IPS-20b (cell line): ENCODE measurements around the gene MYBPC1.
"Not testable (repeated sequence)": the region's sequence is repeated elsewhere in the genome, so short reads cannot be mapped to it uniquely, and the experiment has no call there.

Source experiments
- H3K27ac ChIP-seq: one replicate; pipeline ENCODE4 v1.5.1; 2013; ENCODE audit warnings: low read length
- H3K27me3 ChIP-seq: 2 replicates; pipeline ENCODE4 v1.6.1; 2013; ENCODE audit warnings: mild to moderate bottlenecking, low read length, inconsistent platforms; ENCODE audit not compliant: insufficient read depth
- H3K36me3 ChIP-seq: 2 replicates; pipeline ENCODE4 v1.6.1; 2013; ENCODE audit warnings: low read depth, mild to moderate bottlenecking, inconsistent platforms, low read length, moderate library complexity; ENCODE audit not compliant: insufficient read depth
- H3K4me1 ChIP-seq: 2 replicates; pipeline ENCODE4 v1.6.1; 2013; ENCODE audit warnings: mild to moderate bottlenecking, control low read depth, inconsistent platforms, low read length, moderate library complexity; ENCODE audit not compliant: insufficient read depth
- H3K4me3 ChIP-seq: 2 replicates; pipeline ENCODE4 v1.5.1; 2013; ENCODE audit warnings: mild to moderate bottlenecking, low read length, inconsistent platforms
- H3K9ac ChIP-seq: 2 replicates; pipeline ENCODE4 v1.6.1; 2013; ENCODE audit warnings: low read depth, mild to moderate bottlenecking, inconsistent platforms, low read length, moderate library complexity
- H3K9me3 ChIP-seq: 2 replicates; pipeline ENCODE4 v1.6.1; 2013; ENCODE audit warnings: mild to moderate bottlenecking, low read depth, low read length, inconsistent platforms; ENCODE audit not compliant: insufficient read depth

MYBPC1 gene

GRCh38 chr12:101594700-101595099 lies at the start of gene MYBPC1:
MYBPC1 (plus strand) TSS chr12:101594971; CDS start chr12:101595071, 100 bp downstream.
- Histone ChIP-seq H3K4me1 (peaks cover 7% of the 10 kb centered on the region), H3K9ac (no peak within 1 kb of the TSS), H3K4me3 (no peak within 1 kb of the TSS), H3K9me3 (no peaks in the 10 kb centered on the region), H3K36me3 (no peaks in the 10 kb centered on the region), H3K27ac (no peak within 1 kb of the TSS), H3K27me3 (no peaks in the 10 kb centered on the region)

- Histone ChIP-seq H3K4me1 (peaks cover 4% of the 10 kb centered on the region), H3K27ac (no peak overlapping the region), H3K36me3 (no peaks in the 10 kb centered on the region), H3K4me3 (no peak overlapping the region), H3K9me3 (peaks cover 20% of the 10 kb centered on the region), H3K27me3 (no peaks in the 10 kb centered on the region), H3K9ac (no peak overlapping the region)
Measured at GRCh38 chr12:101551362-101552114, 43.2 kb upstream of the MYBPC1 start.

GRCh38 chr12:101552277-101552676 lies 42.5 kb upstream of the MYBPC1 start:
- peaks cover 20% of the 10 kb centered on the region for H3K9me3 ChIP-seq
- no peak overlapping the region for H3K9ac ChIP-seq
- no peak overlapping the region for H3K27ac ChIP-seq
- H3K4me3 ChIP-seq, result no peak overlapping the region
- H3K36me3 ChIP-seq, result no peaks in the 10 kb centered on the region
- no peaks in the 10 kb centered on the region for H3K27me3 ChIP-seq
- peaks cover 4% of the 10 kb centered on the region for H3K4me1 ChIP-seq

GRCh38 chr12:101557094-101557493 lies 37.7 kb upstream of the MYBPC1 start:
- H3K27me3 ChIP-seq, result no peaks in the 10 kb centered on the region
- H3K27ac ChIP-seq, result no peak overlapping the region
- H3K4me3 ChIP-seq, result no peak overlapping the region
- no peak overlapping the region for H3K9ac ChIP-seq
- H3K9me3 ChIP-seq, result no peaks in the 10 kb centered on the region
- H3K4me1 ChIP-seq, result no peaks in the 10 kb centered on the region; the same call in 1 of the 2 replicates
- H3K36me3 ChIP-seq, result no peaks in the 10 kb centered on the region

GRCh38 chr12:101558726-101559125 lies 36.0 kb upstream of the MYBPC1 start:
- not testable (repeated sequence) for H3K27me3 ChIP-seq, H3K9ac ChIP-seq, H3K27ac ChIP-seq, H3K4me3 ChIP-seq, H3K9me3 ChIP-seq, H3K4me1 ChIP-seq, H3K36me3 ChIP-seq

GRCh38 chr12:101563212-101563611 lies 31.6 kb upstream of the MYBPC1 start:
- Histone ChIP-seq H3K27ac (no peak overlapping the region), H3K9me3 (no peaks in the 10 kb centered on the region), H3K4me1 (peaks cover 31% of the 10 kb centered on the region), H3K27me3 (no peaks in the 10 kb centered on the region), H3K36me3 (no peaks in the 10 kb centered on the region), H3K9ac (no peak overlapping the region), H3K4me3 (no peak overlapping the region)

GRCh38 chr12:101564912-101565311 lies 29.9 kb upstream of the MYBPC1 start:
- Histone ChIP-seq H3K4me3 (no peak overlapping the region), H3K36me3 (no peaks in the 10 kb centered on the region), H3K27me3 (no peaks in the 10 kb centered on the region), H3K27ac (no peak overlapping the region), H3K9me3 (no peaks in the 10 kb centered on the region), H3K9ac (peak overlapping the region; percentile 29; the same call in 1 of the 2 replicates), H3K4me1 (peaks cover 38% of the 10 kb centered on the region)

GRCh38 chr12:101566318-101566717 lies 28.5 kb upstream of the MYBPC1 start:
- Histone ChIP-seq H3K4me1 (peaks cover 40% of the 10 kb centered on the region), H3K9me3 (no peaks in the 10 kb centered on the region), H3K4me3 (peak overlapping the region; percentile 43; the same call in 1 of the 2 replicates), H3K27ac (peak overlapping the region; percentile 13), H3K9ac (peak overlapping the region; percentile 71; the same call in 1 of the 2 replicates), H3K27me3 (no peaks in the 10 kb centered on the region), H3K36me3 (no peaks in the 10 kb centered on the region)

GRCh38 chr12:101567918-101568317 lies 26.9 kb upstream of the MYBPC1 start:
- Histone ChIP-seq H3K36me3 (no peaks in the 10 kb centered on the region), H3K4me1 (peaks cover 40% of the 10 kb centered on the region), H3K27me3 (no peaks in the 10 kb centered on the region), H3K27ac (no peak overlapping the region), H3K4me3 (no peak overlapping the region), H3K9me3 (no peaks in the 10 kb centered on the region), H3K9ac (peak overlapping the region; percentile 30; the same call in 1 of the 2 replicates)

- Histone ChIP-seq H3K9ac (no peak overlapping the region), H3K27me3 (no peaks in the 10 kb centered on the region), H3K36me3 (no peaks in the 10 kb centered on the region), H3K4me1 (peaks cover 36% of the 10 kb centered on the region), H3K9me3 (no peaks in the 10 kb centered on the region), H3K27ac (no peak overlapping the region), H3K4me3 (no peak overlapping the region)
Measured at GRCh38 chr12:101570047-101570446, 24.7 kb upstream of the MYBPC1 start.

- H3K27ac ChIP-seq, result no peak overlapping the region
- no peak overlapping the region for H3K9ac ChIP-seq
- no peaks in the 10 kb centered on the region for H3K27me3 ChIP-seq
- H3K9me3 ChIP-seq, result no peaks in the 10 kb centered on the region
- H3K4me1 ChIP-seq, result peaks cover 27% of the 10 kb centered on the region
- H3K36me3 ChIP-seq, result no peaks in the 10 kb centered on the region
- no peak overlapping the region for H3K4me3 ChIP-seq
Measured at GRCh38 chr12:101571105-101571504, 23.7 kb upstream of the MYBPC1 start.

- no peak overlapping the region for H3K27ac ChIP-seq
- H3K4me3 ChIP-seq, result no peak overlapping the region
- H3K4me1 ChIP-seq, result peaks cover 6% of the 10 kb centered on the region; the same call in 1 of the 2 replicates
- no peaks in the 10 kb centered on the region for H3K27me3 ChIP-seq
- no peaks in the 10 kb centered on the region for H3K9me3 ChIP-seq
- H3K36me3 ChIP-seq, result no peaks in the 10 kb centered on the region
- no peak overlapping the region for H3K9ac ChIP-seq
Measured at GRCh38 chr12:101573743-101574142, 21.0 kb upstream of the MYBPC1 start.
